Measurements from ENCODE around the gene GAK. TPM values are rescaled to one million over a fixed set of nuclear protein-coding genes. Genes with fewer than 3 reads are reported as not detected.

Gene GAK
- total RNA-seq, 2 donors from 2014 or later = 104 to 121 TPM

DNA sequence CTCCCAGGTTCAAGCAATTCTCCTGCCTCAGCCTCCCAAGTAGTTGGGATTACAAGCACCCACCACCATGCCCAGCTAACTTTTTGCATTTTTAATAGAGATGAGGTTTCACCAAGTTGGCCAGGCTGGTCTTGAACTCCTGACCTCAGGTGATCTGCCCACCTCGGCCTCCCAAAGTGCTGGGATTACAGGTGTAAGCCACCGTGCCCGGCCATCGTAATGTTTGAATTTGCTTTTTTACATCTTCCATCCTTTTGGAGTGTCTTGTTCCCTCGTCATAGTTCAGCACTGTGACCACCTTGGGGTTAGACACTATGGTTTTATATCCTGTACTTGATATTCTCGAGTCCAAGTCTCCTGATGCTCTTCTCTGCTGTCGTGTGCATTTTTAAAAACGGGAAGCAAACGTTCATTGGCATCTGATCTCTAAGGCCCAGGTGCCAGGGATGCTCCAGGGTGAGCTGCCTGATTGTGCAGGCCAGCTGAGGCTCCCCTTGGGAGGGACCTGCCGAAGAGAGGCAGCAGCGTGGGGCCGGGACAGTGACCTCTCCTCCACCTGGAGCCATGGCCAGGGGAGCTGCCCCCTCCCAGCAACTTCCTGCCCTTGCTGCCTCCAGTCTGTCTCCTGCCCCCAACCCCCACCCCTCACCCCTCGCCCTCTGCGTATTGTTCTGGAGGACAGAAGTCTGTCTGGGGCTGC lies 24.6 kb upstream of the GAK start:
- no peaks in the 10 kb centered on the region for H3K36me3 ChIP-seq (ENCODE audit: control insufficient read depth, insufficient read depth, low read length)
- no peak overlapping the region for H3K4me3 Mint-ChIP-seq
- peaks cover 16% of the 10 kb centered on the region for H3K36me3 Mint-ChIP-seq (ENCODE audit: low read depth)
- no peaks in the 10 kb centered on the region for H3K9me3 ChIP-seq (ENCODE audit: control insufficient read depth, low read length)
- H3K27ac Mint-ChIP-seq = no peak overlapping the region
- no peaks in the 10 kb centered on the region for H3K27me3 ChIP-seq (ENCODE audit: control insufficient read depth, insufficient read depth, low read length, poor library complexity, severe bottlenecking)
- no peaks in the 10 kb centered on the region for H3K27me3 Mint-ChIP-seq (ENCODE audit: insufficient read depth)
- DNase-seq = peak; percentile 43
- H3K27ac ChIP-seq (ENCODE audit: low read depth, low read length) = no peak overlapping the region
- whole genome bisulfite sequencing, 2 experiments (ENCODE audit: insufficient coverage in 1 of 2, insufficient read length in 1 of 2) = 89 to 90% methylated on average over 12 to 14 of the region's 14 CpGs
- H3K4me1 ChIP-seq (ENCODE audit: control insufficient read depth, insufficient read depth, low read length) = no peaks in the 10 kb centered on the region
- no peak overlapping the region for H3K9ac ChIP-seq (ENCODE audit: extremely low read depth, low read length, poor library complexity, severe bottlenecking)
- TF ChIP-seq, protein P1, sequence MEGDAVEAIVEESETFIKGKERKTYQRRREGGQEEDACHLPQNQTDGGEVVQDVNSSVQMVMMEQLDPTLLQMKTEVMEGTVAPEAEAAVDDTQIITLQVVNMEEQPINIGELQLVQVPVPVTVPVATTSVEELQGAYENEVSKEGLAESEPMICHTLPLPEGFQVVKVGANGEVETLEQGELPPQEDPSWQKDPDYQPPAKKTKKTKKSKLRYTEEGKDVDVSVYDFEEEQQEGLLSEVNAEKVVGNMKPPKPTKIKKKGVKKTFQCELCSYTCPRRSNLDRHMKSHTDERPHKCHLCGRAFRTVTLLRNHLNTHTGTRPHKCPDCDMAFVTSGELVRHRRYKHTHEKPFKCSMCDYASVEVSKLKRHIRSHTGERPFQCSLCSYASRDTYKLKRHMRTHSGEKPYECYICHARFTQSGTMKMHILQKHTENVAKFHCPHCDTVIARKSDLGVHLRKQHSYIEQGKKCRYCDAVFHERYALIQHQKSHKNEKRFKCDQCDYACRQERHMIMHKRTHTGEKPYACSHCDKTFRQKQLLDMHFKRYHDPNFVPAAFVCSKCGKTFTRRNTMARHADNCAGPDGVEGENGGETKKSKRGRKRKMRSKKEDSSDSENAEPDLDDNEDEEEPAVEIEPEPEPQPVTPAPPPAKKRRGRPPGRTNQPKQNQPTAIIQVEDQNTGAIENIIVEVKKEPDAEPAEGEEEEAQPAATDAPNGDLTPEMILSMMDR (conservative IDR thresholded peaks at IDR 0.05) = no peak
- H3K4me3 ChIP-seq (ENCODE audit: low read length) = no peak overlapping the region
- H3K9me3 Mint-ChIP-seq = no peaks in the 10 kb centered on the region
- no peaks in the 10 kb centered on the region for H3K4me1 Mint-ChIP-seq

DNA sequence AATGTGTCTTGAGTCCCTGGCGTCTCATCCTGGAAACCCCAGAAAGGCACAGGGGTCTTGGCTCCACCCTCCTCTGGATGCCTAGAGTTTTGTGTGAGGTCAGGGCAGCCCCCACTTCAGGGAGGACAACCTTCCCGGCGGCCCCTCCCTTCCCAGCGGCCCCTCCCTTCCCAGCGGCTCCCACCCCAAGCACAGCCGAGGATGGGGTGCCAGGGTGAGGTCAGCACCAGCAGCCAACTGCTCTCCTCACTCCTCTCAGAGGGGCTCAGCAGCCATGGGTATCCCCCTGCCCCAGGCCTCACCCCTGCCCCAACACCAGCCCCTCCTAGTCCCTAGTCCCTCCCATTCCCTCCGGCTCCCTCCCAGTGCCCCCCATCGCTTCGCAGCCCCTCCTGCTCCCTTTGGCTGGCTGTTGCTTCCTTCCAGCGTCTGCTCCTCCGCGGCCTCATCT lies 23.8 kb upstream of the GAK start:
- H3K36me3 ChIP-seq (ENCODE audit: control insufficient read depth, insufficient read depth, low read length) = no peaks in the 10 kb centered on the region
- H3K27me3 ChIP-seq (ENCODE audit: control insufficient read depth, insufficient read depth, low read length, poor library complexity, severe bottlenecking) = no peaks in the 10 kb centered on the region
- H3K27me3 Mint-ChIP-seq (ENCODE audit: insufficient read depth) = no peaks in the 10 kb centered on the region
- H3K4me3 ChIP-seq (ENCODE audit: low read length) = no peak overlapping the region
- TF ChIP-seq, protein P1 (conservative IDR thresholded peaks at IDR 0.05) = no peak
- H3K27ac ChIP-seq (ENCODE audit: low read depth, low read length) = no peak overlapping the region
- no peaks in the 10 kb centered on the region for H3K9me3 Mint-ChIP-seq
- DNase-seq = no peak
- 84 to 93% methylated on average over 3 to 12 of the region's 12 CpGs for WGBS, 2 experiments (ENCODE audit: insufficient coverage in 1 of 2, insufficient read length in 1 of 2)
- H3K9me3 ChIP-seq (ENCODE audit: control insufficient read depth, low read length) = no peaks in the 10 kb centered on the region
- no peak overlapping the region for H3K4me3 Mint-ChIP-seq
- no peak overlapping the region for H3K27ac Mint-ChIP-seq
- peaks cover 16% of the 10 kb centered on the region for H3K36me3 Mint-ChIP-seq (ENCODE audit: low read depth)
- H3K4me1 ChIP-seq (ENCODE audit: control insufficient read depth, insufficient read depth, low read length) = no peaks in the 10 kb centered on the region
- no peak overlapping the region for H3K9ac ChIP-seq (ENCODE audit: extremely low read depth, low read length, poor library complexity, severe bottlenecking)
- no peaks in the 10 kb centered on the region for H3K4me1 Mint-ChIP-seq

DNA sequence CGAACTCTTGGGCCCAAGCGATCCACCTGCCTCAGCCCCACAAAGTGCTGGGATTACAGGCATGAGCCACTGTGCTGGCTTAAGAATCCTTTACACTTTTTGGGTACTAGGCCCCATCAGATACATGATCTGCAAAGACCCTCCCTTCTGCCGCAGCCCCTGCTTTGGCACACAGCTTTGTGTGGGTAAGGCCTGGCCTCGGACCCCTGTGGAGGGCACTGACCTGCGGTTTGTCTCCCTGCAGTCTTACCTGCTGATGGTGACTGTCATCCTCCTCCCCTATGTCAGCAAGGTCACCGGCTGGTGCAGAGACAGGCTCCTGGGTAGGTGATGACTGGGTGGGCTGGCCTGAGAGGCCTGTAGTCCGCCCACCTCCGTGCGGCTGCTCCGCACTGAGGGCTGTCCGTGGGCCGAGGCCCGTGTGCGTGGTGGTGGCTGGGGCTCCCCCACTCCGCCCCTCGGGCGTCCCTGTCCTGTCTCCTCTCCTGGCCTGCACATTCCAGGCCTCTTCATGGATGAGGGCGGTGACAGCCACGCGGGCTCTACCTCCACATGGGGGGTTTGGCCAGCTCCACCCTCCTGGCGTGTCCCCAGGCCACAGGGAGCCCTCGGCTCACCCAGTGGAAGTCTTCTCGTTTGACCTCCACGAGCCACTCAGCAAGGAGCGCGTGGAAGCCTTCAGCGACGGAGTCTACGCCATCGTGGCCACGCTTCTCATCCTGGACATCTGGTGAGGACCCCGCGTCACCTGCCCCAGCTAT lies 23.2 kb upstream of the GAK start:
- no peak overlapping the region for H3K27ac ChIP-seq (ENCODE audit: low read depth, low read length)
- TF ChIP-seq, protein P1 (conservative IDR thresholded peaks at IDR 0.05) = no peak
- no peak overlapping the region for H3K9ac ChIP-seq (ENCODE audit: extremely low read depth, low read length, poor library complexity, severe bottlenecking)
- peaks cover 16% of the 10 kb centered on the region for H3K36me3 Mint-ChIP-seq (ENCODE audit: low read depth)
- H3K4me3 Mint-ChIP-seq = no peak overlapping the region
- WGBS, 2 experiments (ENCODE audit: insufficient coverage in 1 of 2, insufficient read length in 1 of 2) = 93 to 96% methylated on average over 18 to 33 of the region's 33 CpGs
- H3K27me3 ChIP-seq (ENCODE audit: control insufficient read depth, insufficient read depth, low read length, poor library complexity, severe bottlenecking) = no peaks in the 10 kb centered on the region
- no peak overlapping the region for H3K27ac Mint-ChIP-seq
- no peaks in the 10 kb centered on the region for H3K9me3 Mint-ChIP-seq
- no peaks in the 10 kb centered on the region for H3K9me3 ChIP-seq (ENCODE audit: control insufficient read depth, low read length)
- no peak overlapping the region for H3K4me3 ChIP-seq (ENCODE audit: low read length)
- no peaks in the 10 kb centered on the region for H3K27me3 Mint-ChIP-seq (ENCODE audit: insufficient read depth)
- no peak for DNase-seq
- H3K4me1 ChIP-seq (ENCODE audit: control insufficient read depth, insufficient read depth, low read length) = no peaks in the 10 kb centered on the region
- no peaks in the 10 kb centered on the region for H3K36me3 ChIP-seq (ENCODE audit: control insufficient read depth, insufficient read depth, low read length)
- H3K4me1 Mint-ChIP-seq = no peaks in the 10 kb centered on the region
